Nucleus accumbens (tissue), 56 donors: ENCODE measurements around the gene FGR.

Experiments used
- DNase-seq, 56 donors: peaks; one replicate each; lab custom pipeline; 2025; lab: John Stamatoyannopoulos, UW

The FGR gene

DNA sequence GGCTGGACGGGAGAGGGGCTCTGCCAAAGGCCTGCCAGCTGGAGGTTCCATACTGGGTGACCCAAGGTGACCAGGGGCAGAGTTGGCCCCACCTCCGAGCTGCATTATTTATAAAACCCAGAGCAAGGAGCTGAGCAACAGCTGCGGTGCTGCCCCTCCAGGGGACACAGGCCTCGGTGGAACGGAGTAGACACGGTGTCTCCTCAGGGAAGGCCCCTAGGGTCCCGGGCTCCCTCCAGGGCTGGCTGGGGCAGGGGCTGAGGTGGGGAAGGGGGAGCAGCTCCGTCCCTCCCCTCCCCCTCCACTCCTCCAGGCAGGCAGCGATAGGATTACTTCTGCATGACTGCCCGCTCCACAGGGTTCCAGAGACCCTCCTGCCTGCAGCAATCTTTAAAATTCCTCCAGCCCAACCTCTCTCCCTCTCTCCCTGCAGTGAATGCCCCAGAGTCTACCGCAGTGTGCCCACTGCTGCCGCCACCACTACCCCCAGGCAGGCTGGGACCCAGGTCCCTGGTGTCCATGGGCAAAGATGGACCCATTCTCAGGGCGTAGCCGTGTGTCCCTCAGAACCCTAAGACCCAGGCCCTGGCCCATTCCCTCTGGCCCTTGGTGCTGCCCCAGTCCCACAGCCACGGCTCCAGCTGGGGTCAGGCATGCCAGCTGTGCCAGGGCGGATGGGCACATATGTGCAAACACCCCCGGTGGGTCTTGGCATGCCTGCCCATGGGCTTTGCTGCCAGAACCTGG is 41.9 kb downstream of the FGR start:
- DNase-seq: no peak

DNA sequence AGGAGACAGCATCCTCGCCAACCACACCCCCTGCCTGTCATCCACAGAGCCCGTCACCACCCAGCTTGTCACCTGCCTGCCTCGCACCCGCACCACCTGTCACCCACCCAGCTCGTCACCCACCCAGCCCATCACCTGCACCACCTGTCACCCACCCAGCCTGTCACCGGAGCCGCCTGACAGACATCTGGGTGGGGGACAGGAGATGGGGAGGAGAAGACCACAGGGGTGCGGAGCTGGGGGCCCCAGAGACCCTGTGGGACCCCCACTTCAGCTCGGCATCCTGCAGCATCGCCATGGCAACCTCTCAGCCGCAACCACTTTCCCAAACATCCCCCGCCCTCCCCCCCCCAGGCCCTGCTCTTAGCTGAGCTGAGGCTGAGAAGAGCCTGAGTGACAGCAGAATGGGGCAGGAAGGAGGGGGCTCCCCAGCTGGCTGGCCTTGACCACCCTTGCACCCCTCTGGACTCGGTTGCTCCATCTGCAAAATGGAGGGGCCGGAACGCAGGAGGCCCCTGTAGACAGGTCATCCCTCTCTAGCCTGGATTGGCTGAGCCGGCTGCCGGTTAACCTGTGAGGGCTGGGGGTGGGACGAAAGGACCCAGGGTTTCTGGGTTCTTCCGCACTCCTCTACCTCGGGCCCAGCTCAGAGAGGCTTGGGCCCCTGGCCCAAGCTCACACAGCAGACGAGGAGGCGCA is 42.6 kb downstream of the FGR start:
- peak in 24 of 56 donors; percentile 9 to 69 (median 40) for DNase-seq

DNA sequence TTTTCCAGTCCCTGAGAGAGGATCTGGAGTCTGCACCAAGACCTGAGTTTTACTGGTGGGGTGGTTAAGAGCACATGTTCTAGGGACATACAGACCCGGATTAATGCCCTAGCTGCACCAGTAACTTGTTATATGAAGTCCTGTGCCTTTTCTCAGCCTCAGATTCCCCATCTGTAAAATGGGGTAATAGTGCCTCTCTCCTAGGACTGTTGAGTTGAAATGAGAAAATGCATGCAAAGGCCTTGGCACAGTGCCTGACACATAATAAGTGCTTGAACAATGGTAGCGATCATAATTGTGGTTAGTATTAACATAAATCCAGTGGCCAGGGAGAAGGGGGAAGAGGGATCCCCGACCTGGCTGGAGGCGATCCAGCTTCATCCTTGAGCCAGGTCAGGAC is 43.4 kb downstream of the FGR start:
- no peak for DNase-seq

DNA sequence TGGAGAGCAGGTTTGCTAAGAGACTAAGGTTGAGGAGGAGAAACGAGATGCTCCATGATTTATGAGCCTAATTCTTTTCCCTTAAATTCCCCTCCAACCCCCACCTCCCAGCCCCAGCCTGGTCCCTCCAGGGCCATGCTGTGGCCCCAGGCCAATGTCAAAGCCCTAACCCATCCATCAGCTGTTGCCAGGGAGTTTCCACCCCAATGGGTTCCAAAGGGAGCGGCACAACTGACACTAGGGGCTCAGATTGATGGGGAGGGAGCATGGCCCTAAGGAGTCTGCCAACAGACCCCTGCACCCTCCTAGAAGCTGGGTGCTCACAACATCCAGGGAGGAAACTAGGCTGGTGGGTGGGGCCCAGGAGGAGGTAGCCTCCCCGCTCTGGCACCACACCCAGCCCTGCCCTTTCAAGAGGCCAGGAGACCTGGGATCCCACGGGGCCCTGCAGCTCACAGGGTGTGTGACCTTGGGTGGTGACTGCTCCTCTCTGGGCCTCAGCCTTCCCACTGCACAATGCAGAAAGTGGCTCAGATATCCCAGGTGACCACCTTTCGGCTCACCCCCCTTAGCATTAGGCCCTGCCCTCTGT is 44.0 kb downstream of the FGR start:
- no peak for DNase-seq

DNA sequence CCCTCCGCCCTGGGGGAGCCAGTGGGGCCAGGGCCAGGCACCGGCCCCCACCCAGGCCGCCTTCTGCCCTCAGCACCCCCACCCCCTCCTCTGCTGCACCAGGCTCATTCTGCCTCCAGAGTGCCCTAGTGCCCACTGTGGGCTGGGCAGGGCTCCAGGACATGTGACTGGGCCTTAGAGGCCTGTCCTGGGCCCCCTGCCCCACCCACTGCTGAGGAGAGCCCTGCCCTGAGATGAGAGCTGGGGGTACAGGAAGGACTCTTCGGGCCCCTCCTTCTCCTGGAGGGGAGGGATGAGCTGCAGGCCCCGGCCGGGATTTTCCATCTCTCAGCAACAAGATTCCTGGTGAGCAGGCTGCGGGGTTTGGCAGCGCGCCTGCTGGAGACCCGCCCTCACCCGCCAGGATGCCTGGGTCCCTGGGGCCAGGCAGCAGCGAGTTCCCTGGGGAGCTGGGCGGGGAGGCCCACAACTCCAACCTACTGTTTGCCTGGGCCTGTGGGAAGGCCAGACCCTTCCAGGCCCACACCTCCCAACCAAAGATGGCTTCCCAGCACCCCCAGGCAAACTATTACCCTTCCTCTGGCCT is 45.1 kb downstream of the FGR start:
- peak in 21 of 56 donors; percentile 15 to 81 (median 41) for DNase-seq

DNA sequence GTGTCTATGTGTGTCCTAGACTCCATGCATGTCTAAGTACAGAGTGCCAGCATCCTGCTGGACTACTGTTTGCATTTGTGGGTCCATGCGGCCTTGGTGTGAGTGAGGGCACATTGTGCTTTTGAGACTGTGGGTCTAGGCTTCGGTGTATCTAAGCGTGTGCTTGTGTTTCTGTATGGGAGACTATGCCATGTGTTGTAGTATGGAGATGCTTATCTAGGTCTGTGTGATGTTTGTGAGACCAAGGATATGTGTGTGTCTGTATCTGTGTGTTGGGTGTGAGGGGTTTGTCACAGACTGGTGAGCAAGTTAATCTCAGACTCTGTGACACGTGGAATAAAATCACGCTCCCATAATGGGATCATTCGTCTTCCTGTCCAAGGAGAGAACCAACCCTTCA is 45.5 kb downstream of the FGR start:
- DNase-seq: no peak

DNA sequence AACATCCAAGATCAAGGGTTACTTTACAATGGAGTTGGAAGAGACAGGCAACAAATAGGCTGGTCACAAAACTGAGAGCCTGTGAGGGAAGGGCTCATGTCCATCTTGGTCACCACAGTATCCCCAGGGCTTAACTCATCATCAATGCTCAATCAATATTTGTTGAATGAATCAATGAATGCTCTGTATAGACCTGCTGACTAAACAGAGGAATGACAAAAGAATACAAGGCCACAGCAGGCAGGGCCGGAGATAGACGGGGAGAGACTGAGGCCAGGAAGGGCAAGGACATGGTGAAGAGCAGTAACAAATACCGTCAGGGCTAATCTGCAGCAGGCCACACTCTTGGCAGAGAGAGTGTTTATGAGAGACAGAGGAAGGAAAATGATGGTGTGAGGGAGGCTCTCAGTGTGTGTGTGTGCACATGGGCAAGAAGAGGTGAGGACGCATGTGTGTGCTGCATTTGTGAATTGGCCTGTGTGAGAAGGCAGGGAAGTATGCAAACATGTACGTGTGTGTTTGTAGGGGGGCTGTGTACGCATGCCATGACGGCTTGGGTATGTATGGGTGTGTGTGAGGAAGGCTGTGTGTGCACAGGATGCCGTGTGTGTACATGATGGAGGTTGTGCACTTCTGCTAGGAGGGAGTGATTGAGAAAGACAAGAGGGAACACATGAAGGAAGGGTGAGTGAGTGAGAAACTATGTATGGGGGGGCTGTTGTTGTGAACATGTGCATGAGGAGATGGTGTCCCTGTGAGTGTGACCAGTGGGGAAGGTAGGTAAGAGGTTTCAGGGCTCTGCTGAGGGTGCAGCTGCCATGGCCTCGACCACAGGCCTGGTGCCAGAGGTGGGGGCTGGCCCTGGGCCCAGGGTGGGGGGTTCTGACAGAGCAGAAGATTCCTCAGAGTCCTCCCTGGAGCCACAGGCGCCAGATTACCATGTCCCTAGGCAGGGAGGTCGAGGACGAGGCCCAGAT is 46.4 kb downstream of the FGR start:
- DNase-seq: no peak

DNA sequence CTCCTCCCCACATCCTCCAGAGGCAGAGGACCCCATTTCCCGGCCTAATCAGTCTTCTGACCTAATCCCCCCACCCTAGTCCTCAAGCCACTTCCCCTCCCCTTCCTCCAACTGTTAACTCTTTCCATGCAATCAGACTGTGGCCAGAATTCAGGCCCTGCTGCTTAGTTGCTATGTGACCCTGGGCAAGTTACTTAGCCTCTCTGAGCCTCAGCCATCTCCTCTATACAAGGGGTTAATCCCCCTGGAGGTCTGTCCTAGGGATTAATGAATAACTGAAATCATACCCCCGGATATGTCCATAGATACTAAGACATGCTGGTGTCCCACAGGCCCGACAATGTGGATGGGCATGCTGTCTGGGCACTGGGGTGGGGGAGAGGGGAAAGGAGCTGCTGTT is 49.3 kb downstream of the FGR start:
- DNase-seq: no peak

DNA sequence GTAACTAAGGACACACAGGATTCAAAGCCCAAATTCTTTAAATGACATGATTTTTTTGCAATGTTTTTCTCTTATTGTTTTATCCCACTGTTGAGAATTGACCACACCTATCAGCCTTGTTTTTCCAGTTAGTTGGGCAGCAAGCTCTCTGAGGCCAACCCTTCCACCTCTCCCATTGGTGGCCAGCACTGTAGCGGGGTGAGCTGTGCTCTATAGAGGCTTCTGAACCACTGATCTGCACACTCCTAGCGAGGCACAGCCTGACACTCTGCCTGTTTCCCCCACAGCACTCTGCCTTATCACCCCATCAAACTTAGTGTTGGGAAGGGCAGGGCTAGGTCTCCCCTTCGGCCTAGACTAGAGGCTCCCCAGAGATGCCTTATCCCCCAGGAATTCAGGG is 50.5 kb downstream of the FGR start:
- no peak for DNase-seq

DNA sequence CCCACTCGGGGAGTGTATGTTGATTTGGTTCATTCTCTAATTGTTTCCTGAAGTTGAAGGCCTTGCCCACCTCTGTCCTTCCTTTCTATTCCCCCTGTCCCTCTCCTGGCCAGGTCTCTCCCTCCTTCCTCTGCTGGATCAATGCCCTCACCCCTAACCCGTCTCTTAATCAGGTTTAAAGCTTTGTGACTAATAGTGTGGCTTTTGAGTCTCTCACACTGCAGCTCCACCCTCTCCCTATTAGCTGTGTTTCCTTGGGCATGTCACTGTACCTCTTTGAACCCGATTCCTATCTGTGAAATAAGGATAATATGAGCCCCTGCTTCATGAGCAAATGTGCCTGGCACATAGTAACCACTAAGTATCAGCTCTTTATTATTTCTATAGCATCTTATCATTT is 51.5 kb downstream of the FGR start:
- DNase-seq: no peak

DNA sequence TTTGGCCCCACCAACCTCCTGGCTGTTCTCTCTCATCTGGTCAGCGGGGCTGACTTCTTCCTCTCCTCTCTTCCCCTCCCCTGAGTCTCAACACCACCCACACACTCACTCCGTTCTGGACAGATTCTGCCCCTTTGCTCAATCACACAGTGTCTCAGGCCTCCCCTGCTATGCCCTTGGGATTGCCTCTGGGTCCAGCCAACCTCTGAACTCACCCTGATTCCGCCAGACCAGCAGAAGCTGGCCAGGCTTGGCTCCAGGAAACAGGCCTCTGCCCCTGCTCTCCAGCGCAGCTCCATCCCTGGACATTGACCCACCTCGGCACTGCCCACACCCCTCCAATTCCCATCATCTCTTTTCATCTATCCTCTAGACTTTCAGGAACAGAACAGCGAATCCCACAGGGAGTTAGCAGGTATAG is 53.2 kb downstream of the FGR start:
- no peak for DNase-seq

DNA sequence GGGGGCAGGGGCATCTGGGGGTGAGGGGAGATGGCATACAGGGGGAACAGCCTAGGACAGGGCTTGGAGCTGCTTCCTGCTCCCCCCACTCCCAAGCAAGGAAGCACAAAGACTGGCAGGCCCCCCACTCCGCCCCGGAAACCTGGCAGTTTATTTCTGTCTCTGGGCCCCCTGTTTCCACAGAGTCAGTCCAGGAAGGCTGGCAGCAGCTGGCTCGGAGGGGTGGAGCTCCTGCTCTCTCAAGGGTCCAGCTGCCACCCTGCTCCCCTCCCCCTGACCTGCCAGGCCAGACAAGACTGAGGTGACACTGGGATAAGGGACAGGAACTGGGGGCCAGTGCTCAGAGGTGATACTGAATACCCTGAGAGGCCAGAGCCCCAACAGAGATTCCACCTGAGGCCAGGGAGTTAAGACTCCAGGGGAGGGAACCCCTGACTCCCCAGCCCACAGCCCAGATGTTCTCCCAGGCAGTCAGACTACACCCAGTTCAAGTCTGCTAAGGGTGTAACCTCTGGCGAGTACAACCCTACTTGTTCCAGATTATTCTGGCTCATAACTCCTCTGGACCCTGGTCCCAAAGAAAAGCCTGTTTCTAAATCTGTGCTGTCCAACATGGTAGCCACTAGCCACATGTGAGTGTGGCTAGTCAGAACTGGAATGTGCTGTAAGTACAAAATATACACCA is 57.3 kb downstream of the FGR start:
- peak in 1 of 56 donors; percentile 21 for DNase-seq

DNA sequence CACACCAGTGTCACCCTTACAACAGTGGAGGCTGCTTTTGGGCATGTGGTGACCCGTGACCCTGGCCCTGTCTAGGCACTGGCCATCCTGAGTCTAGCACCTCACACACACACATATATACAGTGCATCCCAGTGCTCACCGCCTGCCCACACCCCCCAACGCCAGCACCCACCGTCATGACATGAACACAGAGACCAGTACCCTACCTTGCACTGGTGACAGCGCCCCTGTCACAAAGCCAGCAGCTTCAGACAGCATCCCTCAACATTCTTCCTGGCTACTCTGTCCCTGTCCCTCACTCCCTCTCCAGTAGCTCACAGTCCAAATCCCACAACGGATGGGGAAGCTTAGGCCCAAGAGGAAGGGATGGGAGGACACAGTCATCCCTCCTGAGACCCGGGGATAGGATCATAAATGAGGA is 58.2 kb downstream of the FGR start:
- no peak for DNase-seq

DNA sequence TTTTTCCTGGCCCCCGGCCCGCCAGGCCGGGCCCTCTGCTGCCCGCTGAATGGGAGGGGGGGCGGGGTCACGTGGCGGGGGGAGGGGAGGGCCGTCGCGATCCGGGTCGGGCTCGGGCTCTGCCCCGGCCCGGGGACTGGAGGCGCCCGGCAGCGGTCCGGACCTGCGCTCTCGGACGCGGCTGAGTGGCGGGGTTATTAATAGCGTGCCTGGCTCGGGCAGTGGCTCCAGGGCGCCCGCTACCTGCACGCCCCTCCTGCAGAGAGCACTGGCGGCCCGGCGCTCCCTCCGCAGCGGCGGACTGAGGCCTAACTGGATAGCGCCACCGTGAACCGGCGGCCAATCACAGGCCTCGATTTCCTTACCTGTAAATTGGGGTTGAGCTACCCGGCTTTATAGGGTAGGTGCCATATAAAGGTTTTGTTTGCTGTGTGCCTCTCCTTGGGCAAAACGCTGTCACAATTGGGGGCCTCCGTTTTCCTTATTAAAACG is 59.1 kb downstream of the FGR start:
- peak in 40 of 56 donors; percentile 21 to 77 (median 50) for DNase-seq

DNA sequence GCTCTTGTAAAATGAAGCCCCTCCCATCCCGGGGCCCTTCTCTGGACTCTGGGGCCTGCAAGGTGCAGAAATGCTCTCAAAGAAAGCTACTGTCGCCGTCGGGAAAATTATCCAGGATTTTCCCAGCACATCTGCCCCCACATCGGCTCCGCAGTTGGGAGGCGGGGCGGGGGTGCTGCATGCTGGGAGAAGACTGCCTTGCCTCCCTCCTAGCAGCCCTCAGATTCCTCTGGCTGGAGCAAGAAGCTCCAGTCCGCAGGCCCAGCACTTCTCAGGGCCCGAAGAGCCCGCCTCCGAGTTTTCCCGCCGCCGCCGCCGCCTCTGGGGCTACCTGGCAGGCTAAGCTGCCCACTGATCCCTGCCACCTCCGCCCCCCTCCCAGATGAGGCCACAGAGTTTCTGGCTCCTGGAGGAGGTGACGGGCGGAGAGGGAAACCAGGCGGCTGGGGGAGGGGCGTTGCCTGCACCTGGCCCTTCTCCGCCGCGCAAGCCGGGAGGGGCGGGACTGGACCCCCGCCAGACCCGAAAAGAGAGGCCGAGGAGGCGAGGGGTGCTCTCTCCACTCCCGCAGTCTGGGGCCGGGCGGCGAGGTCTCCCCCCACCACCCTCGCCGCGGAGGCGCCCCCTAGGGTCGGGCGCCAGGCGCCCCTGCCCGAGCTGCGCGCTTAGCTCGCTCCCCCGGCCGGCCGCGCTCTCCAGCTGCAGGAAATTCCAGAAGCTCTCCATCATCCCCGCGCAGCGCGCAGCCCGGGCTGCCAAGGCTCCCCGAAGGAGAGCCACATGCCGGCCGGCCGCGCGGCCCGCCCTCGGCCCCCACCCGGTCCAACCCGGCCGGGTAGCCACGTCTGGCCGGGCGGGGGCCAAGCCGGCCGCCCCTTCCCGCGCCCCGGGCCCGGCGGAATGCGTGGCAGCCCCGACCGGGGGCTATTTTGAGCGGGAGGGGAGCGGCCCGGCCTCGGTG is 59.8 kb downstream of the FGR start:
- peak in 33 of 56 donors; percentile 20 to 77 (median 51) for DNase-seq

DNA sequence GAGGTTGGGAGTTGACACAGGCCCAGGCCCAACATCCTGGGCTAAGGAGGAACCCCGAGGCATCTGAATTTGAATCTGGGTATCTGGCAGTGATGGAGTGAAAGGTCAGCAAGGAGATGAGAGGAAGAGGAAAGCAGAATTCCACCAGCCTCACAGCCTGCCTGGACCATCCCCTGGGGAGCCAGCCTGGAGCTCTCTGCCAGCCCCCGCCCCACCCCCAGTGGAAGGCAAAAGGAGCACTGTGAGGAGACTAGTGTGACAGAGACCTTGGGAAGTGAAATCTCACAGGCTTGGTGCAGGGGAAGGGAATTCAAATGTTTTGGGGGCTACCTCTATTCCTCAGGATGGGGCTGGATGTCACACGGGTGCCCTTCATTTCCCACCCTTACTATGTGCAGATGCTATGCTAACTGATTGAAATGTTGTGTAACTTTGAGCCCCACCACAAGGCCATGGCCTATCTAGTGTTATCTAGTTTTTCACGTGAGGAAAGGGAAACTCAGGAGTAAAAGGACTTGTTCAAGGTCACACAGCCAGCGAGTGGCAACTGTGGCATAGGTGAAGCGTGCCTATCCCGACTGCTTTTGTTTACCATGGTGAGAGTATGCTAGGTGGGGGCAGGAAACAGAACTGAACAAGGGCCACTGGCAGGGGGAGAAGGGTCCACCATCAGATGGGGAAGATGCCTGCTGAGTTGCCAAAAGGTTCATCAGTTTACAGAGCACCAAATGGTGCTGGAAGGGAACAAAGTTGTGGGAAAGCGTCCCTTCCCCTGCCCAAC is 60.8 kb downstream of the FGR start:
- DNase-seq: no peak

DNA sequence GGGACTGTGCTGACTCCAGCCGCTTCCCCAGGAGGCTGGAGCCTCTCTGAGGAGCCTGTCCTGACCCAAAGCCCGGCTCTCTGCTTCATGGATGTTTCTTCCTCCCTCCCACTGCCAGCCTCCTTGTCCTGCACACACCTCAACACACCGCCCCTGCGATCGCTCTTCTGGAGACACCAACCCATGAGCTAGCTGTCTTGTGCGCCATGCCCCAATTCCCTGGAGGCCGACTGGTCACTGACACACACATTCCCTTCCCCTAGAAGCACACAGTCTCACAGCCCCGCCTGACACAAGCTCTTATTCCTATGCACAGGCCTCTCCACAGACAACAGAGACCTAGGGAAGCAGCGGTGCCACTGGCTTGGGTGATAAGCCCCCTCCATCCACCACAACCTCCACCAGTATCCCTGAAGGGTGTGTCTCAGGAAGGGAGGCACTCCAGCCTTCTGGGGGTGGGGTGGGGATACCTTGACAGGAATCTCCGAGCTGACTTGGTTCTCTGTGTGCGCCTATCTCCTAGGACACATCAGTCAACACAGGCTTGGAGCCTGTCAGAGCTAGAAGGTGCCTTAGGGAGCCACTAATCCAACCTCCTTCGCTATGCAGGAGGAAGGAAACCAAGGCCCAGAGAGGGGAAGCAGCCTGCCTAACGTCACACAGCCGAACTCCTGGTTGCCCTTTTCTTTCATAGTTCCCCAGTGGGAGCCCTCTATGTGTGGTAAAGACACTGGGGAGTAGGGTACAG is 62.1 kb downstream of the FGR start:
- no peak for DNase-seq
